Ascending aorta (tissue), 2 donors: ENCODE measurements around the gene HES3. TPM values are rescaled to one million over a fixed set of nuclear protein-coding genes. Genes with fewer than 3 reads are reported as not detected.

ENCODE experiments used
- DNase-seq, 2 donors: peaks; one replicate each; pipeline ENCODE4 v3.0.0-alpha.2; 2019; ENCODE audit warnings: low spot score in 2 of 2
- H3K27ac ChIP-seq, 2 donors: fragments of 200-600 bp; sonication (generic); one replicate each; pipeline ENCODE4 v1.5.1; 2016 to 2017; ENCODE audit warnings: mild to moderate bottlenecking in 1 of 2
- H3K27me3 ChIP-seq: fragments of 200-600 bp; sonication (generic); one replicate; pipeline ENCODE4 v1.5.1; 2017
- H3K36me3 ChIP-seq, 2 donors: fragments of 200-600 bp; sonication (generic); one replicate each; pipeline ENCODE4 v1.5.1; 2016
- H3K4me1 ChIP-seq, 2 donors: fragments of 200-600 bp; sonication (generic); one replicate each; pipeline ENCODE4 v1.5.1; 2016 to 2017; ENCODE audit warnings: mild to moderate bottlenecking in 1 of 2
- H3K4me3 ChIP-seq, 2 donors: fragments of 200-600 bp; sonication (generic); one replicate each; pipeline ENCODE4 v1.5.1; 2016 to 2017; ENCODE audit warnings: mild to moderate bottlenecking in 1 of 2
- H3K9me3 ChIP-seq, 2 donors: fragments of 200-600 bp; sonication (generic); one replicate each; pipeline ENCODE4 v1.5.1; 2016
- CTCF ChIP-seq, 3 experiments: fragments of 200-600 bp in 2 of 3; fragments of 450-650 bp in 1 of 3; sonication (generic) in 2 of 3; IDR thresholded peaks; one replicate each; pipeline ENCODE4 v1.5.1; 2016 to 2019; ENCODE audit warnings: antibody characterized with exemption in 3 of 3, mild to moderate bottlenecking in 1 of 3, moderate library complexity in 1 of 3
- intact Hi-C: fragments of 100-400 bp; cut with DNase I; formaldehyde crosslinking; loops from one replicate; pipeline ENCODE4 v1.15.1; 2023
- total RNA-seq: library from RNA; depleted of rRNA; stranded (reverse); fragments of >200 nt; gene quantifications from one replicate; pipeline ENCODE4 v1.1.0, GENCODE V29; 2016

HES3 gene
- total RNA-seq, 1 donor from 2014 or later, result not detected

- H3K27me3 ChIP-seq, result no peaks in the 10 kb centered on the region
- no peak overlapping the region for H3K27ac ChIP-seq
- DNase-seq, result no peak
- no peaks in the 10 kb centered on the region for H3K9me3 ChIP-seq
- intact Hi-C loops, result no loop called here
- no peak overlapping the region for H3K4me3 ChIP-seq
- no peaks in the 10 kb centered on the region for H3K36me3 ChIP-seq
- H3K4me1 ChIP-seq, result peaks cover 0 to 11% of the 10 kb centered on the region in 2 donors
- TF ChIP-seq CTCF (IDR thresholded peaks at IDR 0.05), result no peak
Observed at GRCh38 chr1:6278263-6278662, 34.3 kb downstream of the HES3 start.

- H3K27ac ChIP-seq, result no peak overlapping the region
- DNase-seq, result no peak
- H3K9me3 ChIP-seq, result no peaks in the 10 kb centered on the region
- H3K4me3 ChIP-seq, result no peak overlapping the region
- TF ChIP-seq CTCF (IDR thresholded peaks at IDR 0.05), result no peak
- no peaks in the 10 kb centered on the region for H3K36me3 ChIP-seq
- intact Hi-C loops, result no loop called here
- H3K27me3 ChIP-seq, result no peaks in the 10 kb centered on the region
- H3K4me1 ChIP-seq, result peaks cover 0 to 11% of the 10 kb centered on the region in 2 donors
Observed at GRCh38 chr1:6279066-6279465, 35.1 kb downstream of the HES3 start.

GRCh38 chr1:6279613-6280383, 35.8 kb downstream of the HES3 start:
- H3K4me3 ChIP-seq, result no peak overlapping the region
- no peaks in the 10 kb centered on the region for H3K9me3 ChIP-seq
- H3K27ac ChIP-seq, result no peak overlapping the region
- peaks cover 0 to 11% of the 10 kb centered on the region in 2 donors for H3K4me1 ChIP-seq
- no peak for TF ChIP-seq CTCF (IDR thresholded peaks at IDR 0.05)
- no peaks in the 10 kb centered on the region for H3K27me3 ChIP-seq
- intact Hi-C loops, result no loop called here
- H3K36me3 ChIP-seq, result no peaks in the 10 kb centered on the region
- DNase-seq, result no peak

GRCh38 chr1:6280761-6281451, 36.9 kb downstream of the HES3 start:
- TF ChIP-seq CTCF (IDR thresholded peaks at IDR 0.05), result no peak
- H3K4me1 ChIP-seq, result peaks cover 0 to 9% of the 10 kb centered on the region in 2 donors
- H3K4me3 ChIP-seq, result no peak overlapping the region
- H3K9me3 ChIP-seq, result no peaks in the 10 kb centered on the region
- intact Hi-C loops, result no loop called here
- H3K27ac ChIP-seq, result no peak overlapping the region
- H3K36me3 ChIP-seq, result no peaks in the 10 kb centered on the region
- no peaks in the 10 kb centered on the region for H3K27me3 ChIP-seq
- DNase-seq, result no peak

- no peaks in the 10 kb centered on the region for H3K27me3 ChIP-seq
- intact Hi-C loops, result no loop called here
Observed at GRCh38 chr1:6281511-6282402, 37.8 kb downstream of the HES3 start.

More at GRCh38 chr1:6281511-6282402, 37.8 kb downstream of the HES3 start:
- Histone ChIP-seq H3K27ac (no peak overlapping the region), H3K36me3 (no peaks in the 10 kb centered on the region), H3K4me1 (peaks cover 0 to 1% of the 10 kb centered on the region in 2 donors), H3K9me3 (no peaks in the 10 kb centered on the region), H3K4me3 (no peak overlapping the region)
- TF ChIP-seq CTCF (IDR thresholded peaks at IDR 0.05), result no peak
- no peak for DNase-seq
